GM20000 (cell line): Measurements from ENCODE around the gene SGPL1.

Source experiments
- DNase-seq: peaks from one replicate; pipeline ENCODE4 v3.0.0; 2012; ENCODE audit warnings: low spot score
- CTCF ChIP-seq: IDR thresholded peaks from 2 replicates; pipeline ENCODE4 v1.5.1; 2012; ENCODE audit warnings: mild to moderate bottlenecking, control low read depth; ENCODE audit errors: extremely low read depth, missing control alignments

The SGPL1 gene

GRCh38 chr10:70807556-70807955 lies 8.2 kb upstream of the SGPL1 start:
- no peak for TF ChIP-seq CTCF
- DNase-seq = no peak

GRCh38 chr10:70809011-70809611 lies 6.6 kb upstream of the SGPL1 start:
- no peak for DNase-seq
- no peak for TF ChIP-seq CTCF

GRCh38 chr10:70809726-70810125 lies 6.0 kb upstream of the SGPL1 start:
- DNase-seq = no peak
- TF ChIP-seq CTCF = no peak

- no peak for TF ChIP-seq CTCF
- no peak for DNase-seq
These were observed 4.8 kb upstream of the SGPL1 start for GRCh38 chr10:70810967-70811366.

GRCh38 chr10:70811881-70812280 lies 3.9 kb upstream of the SGPL1 start:
- TF ChIP-seq CTCF = no peak
- no peak for DNase-seq

GRCh38 chr10:70812814-70813213 lies 2.9 kb upstream of the SGPL1 start:
- TF ChIP-seq CTCF = no peak
- no peak for DNase-seq

GRCh38 chr10:70814126-70814525 lies 1.6 kb upstream of the SGPL1 start:
- no peak for TF ChIP-seq CTCF
- DNase-seq = no peak
